OCI-LY1 (cell line): Measurements from ENCODE around the gene MYO18B.
"Not testable (repeated sequence)": the region's sequence is repeated elsewhere in the genome, so short reads cannot be mapped to it uniquely, and the experiment has no call there.

Experiments
- H2AFZ ChIP-seq: fragments of 200-600 bp; sonication (generic), shearing (Covaris generic); 2 replicates; pipeline ENCODE4 v1.6.0; 2014; ENCODE audit warnings: antibody characterized with exemption, mild to moderate bottlenecking, low read length
- H3F3A ChIP-seq: fragments of 200-600 bp; sonication (generic), shearing (Covaris generic); 2 replicates; pipeline ENCODE4 v1.6.0; 2014; ENCODE audit warnings: mild to moderate bottlenecking, antibody characterized with exemption, low read length, moderate library complexity; ENCODE audit not compliant: insufficient read depth
- H3K27ac ChIP-seq: fragments of 200-600 bp; sonication (generic); 2 replicates; pipeline ENCODE4 v1.5.1; 2014; ENCODE audit warnings: low read length, mixed run types, mild to moderate bottlenecking, low read depth; ENCODE audit not compliant: poor library complexity, severe bottlenecking
- H3K27me3 ChIP-seq: fragments of 200-600 bp; sonication (generic); 2 replicates; pipeline ENCODE4 v1.6.0; 2014; ENCODE audit warnings: antibody characterized with exemption, mild to moderate bottlenecking, low read length, moderate library complexity; ENCODE audit not compliant: insufficient read depth
- H3K36me3 ChIP-seq: fragments of 200-600 bp; sonication (generic); 2 replicates; pipeline ENCODE4 v1.6.1; 2014; ENCODE audit warnings: mild to moderate bottlenecking, antibody characterized with exemption, low read length, moderate library complexity, mixed read lengths; ENCODE audit not compliant: insufficient read depth
- H3K4me1 ChIP-seq: fragments of 200-600 bp; sonication (generic); 2 replicates; pipeline ENCODE4 v1.5.1; 2014; ENCODE audit warnings: mild to moderate bottlenecking, low read length, moderate library complexity; ENCODE audit not compliant: insufficient read depth, severe bottlenecking
- H3K4me2 ChIP-seq: fragments of 200-600 bp; sonication (generic), shearing (Covaris generic); 2 replicates; pipeline ENCODE4 v1.6.1; 2014; ENCODE audit warnings: low read length
- H3K4me3 ChIP-seq: fragments of 200-600 bp; sonication (generic); 2 replicates; pipeline ENCODE4 v1.5.1; 2014; ENCODE audit warnings: low read length, low read depth, mild to moderate bottlenecking, mixed read lengths; ENCODE audit not compliant: poor library complexity, severe bottlenecking
- H3K79me2 ChIP-seq: fragments of 200-600 bp; shearing (Covaris generic); 2 replicates; pipeline ENCODE4 v1.6.1; 2016; ENCODE audit warnings: mixed run types, low read length, mixed read lengths; ENCODE audit not compliant: insufficient read depth
- H3K9ac ChIP-seq: fragments of 200-600 bp; sonication (generic), shearing (Covaris generic); 2 replicates; pipeline ENCODE4 v1.6.1; 2014; ENCODE audit warnings: mild to moderate bottlenecking, low read length, mixed read lengths
- H3K9me2 ChIP-seq: fragments of 200-600 bp; sonication (generic), shearing (Covaris generic); 2 replicates; pipeline ENCODE4 v1.6.1; 2014; ENCODE audit warnings: low read depth, mild to moderate bottlenecking, low read length, mixed read lengths
- H3K9me3 ChIP-seq: fragments of 200-600 bp; shearing (Covaris generic); 2 replicates; pipeline ENCODE4 v1.6.1; 2014; ENCODE audit warnings: low read length, mixed read lengths
- H4K20me1 ChIP-seq: fragments of 200-600 bp; sonication (generic), shearing (Covaris generic); 2 replicates; pipeline ENCODE4 v1.6.0; 2016; ENCODE audit warnings: mild to moderate bottlenecking, low read length; ENCODE audit not compliant: insufficient read depth
- EZH2 ChIP-seq: fragments of 200-600 bp; sonication (generic), shearing (Covaris generic); IDR thresholded peaks from 2 replicates; pipeline ENCODE4 v1.8.0; 2017; ENCODE audit warnings: borderline replicate concordance, mixed run types, mild to moderate bottlenecking, antibody characterized with exemption, low read length, moderate library complexity, mixed read lengths
- TF ChIP-seq, protein P1 (sequence below): fragments of 200-600 bp; sonication (generic), shearing (Covaris generic); IDR thresholded peaks from 2 replicates; pipeline ENCODE4 v1.5.1; 2017; ENCODE audit warnings: mild to moderate bottlenecking, antibody characterized with exemption, low read length, moderate library complexity, mixed read lengths

The MYO18B gene

DNA sequence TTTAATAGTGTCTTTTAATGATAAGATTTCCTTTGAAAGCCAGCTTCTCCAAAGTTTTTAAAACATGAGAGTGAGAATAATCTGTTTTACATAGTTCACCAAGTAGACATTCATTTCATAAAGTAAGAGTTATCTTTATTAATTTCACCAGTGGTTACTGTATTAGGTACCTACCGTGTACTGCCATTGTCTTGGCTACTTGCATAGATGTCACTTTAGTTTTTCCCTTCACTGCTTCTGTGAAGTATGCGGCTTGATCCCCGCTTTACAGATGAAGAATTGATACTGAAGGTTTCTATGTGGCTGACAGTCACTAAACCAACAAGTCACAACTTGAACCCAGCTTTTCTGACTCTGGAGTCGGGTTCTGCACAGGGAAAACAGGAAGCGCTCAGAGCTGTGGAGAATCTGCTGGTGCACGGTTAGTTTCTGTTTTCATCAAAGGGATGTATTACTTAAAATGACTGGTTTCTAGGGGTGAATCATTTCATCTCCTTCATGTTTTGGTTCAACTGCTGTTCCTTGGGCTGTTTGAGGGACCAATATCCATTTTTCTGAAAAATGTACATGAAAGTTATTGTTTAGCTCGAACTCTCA is 39.3 kb upstream of the MYO18B start:
- H3K9me3 ChIP-seq, result no peaks in the 10 kb centered on the region
- no peaks in the 10 kb centered on the region for H3K27me3 ChIP-seq
- H3K4me1 ChIP-seq, result no peaks in the 10 kb centered on the region
- no peaks in the 10 kb centered on the region for H4K20me1 ChIP-seq
- no peak overlapping the region for H3K4me2 ChIP-seq
- no peaks in the 10 kb centered on the region for H3K79me2 ChIP-seq
- H3K4me3 ChIP-seq, result no peak overlapping the region
- H3K9ac ChIP-seq, result no peak overlapping the region
- H3K9me2 ChIP-seq, result no peaks in the 10 kb centered on the region
- H3K36me3 ChIP-seq, result no peaks in the 10 kb centered on the region
- no peak overlapping the region for H2AFZ ChIP-seq
- TF ChIP-seq, protein P1, sequence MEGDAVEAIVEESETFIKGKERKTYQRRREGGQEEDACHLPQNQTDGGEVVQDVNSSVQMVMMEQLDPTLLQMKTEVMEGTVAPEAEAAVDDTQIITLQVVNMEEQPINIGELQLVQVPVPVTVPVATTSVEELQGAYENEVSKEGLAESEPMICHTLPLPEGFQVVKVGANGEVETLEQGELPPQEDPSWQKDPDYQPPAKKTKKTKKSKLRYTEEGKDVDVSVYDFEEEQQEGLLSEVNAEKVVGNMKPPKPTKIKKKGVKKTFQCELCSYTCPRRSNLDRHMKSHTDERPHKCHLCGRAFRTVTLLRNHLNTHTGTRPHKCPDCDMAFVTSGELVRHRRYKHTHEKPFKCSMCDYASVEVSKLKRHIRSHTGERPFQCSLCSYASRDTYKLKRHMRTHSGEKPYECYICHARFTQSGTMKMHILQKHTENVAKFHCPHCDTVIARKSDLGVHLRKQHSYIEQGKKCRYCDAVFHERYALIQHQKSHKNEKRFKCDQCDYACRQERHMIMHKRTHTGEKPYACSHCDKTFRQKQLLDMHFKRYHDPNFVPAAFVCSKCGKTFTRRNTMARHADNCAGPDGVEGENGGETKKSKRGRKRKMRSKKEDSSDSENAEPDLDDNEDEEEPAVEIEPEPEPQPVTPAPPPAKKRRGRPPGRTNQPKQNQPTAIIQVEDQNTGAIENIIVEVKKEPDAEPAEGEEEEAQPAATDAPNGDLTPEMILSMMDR, result no peak
- no peak for TF ChIP-seq EZH2
- no peak overlapping the region for H3K27ac ChIP-seq
- no peaks in the 10 kb centered on the region for H3F3A ChIP-seq

DNA sequence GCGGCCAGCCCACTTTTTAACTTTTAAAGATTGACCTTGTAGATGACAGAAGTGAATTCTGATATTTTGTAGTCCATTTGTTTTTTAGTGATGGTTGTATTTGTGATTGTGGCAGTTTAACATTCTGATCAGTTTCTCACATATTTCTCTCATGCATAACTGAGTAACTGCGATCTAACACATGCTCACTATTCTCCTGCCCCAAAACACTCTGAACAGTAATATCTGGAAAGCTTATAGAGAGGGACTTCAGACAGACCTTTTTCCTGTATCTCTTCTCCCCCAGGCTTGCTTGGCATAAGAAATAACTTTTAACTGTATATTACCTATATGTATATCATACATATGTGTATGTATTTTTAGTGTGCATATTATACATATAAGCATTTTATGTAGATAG is 37.3 kb upstream of the MYO18B start:
- Histone ChIP-seq H3K36me3 (no peaks in the 10 kb centered on the region), H3K4me1 (no peaks in the 10 kb centered on the region), H3K9me3 (no peaks in the 10 kb centered on the region), H2AFZ (no peak overlapping the region), H3K9me2 (no peaks in the 10 kb centered on the region), H3K4me3 (no peak overlapping the region), H3K9ac (no peak overlapping the region), H3K4me2 (no peak overlapping the region), H3K27ac (no peak overlapping the region), H3K27me3 (no peaks in the 10 kb centered on the region), H4K20me1 (no peaks in the 10 kb centered on the region), H3F3A (no peaks in the 10 kb centered on the region), H3K79me2 (no peaks in the 10 kb centered on the region)
- TF ChIP-seq EZH2, result no peak
- TF ChIP-seq, protein P1, result no peak

DNA sequence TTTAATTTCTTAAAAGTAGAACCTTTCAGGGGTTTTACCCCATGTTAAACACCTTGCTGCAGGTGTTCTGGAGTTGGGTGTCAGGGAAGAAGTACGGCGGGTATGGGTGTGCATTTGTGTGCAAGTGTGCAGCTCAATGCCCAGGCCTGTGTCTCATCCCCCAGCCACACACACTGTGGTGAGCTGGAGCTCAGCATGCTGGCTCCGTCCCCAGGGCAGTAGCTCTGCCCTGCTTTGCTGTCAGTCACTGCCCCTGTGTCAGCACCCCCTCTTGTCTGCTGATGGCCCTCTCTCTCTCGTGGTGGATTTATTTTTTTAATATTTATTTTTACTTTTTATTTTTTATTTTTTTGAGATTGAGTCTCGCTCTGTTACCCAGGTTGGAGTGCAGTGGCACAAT is 35.8 kb upstream of the MYO18B start:
- no peak overlapping the region for H3K4me3 ChIP-seq
- TF ChIP-seq EZH2, result no peak
- TF ChIP-seq, protein P1, result no peak
- no peaks in the 10 kb centered on the region for H3K4me1 ChIP-seq
- no peaks in the 10 kb centered on the region for H3K79me2 ChIP-seq
- no peak overlapping the region for H3K4me2 ChIP-seq
- H2AFZ ChIP-seq, result no peak overlapping the region
- no peaks in the 10 kb centered on the region for H3F3A ChIP-seq
- no peaks in the 10 kb centered on the region for H3K9me3 ChIP-seq
- no peaks in the 10 kb centered on the region for H3K27me3 ChIP-seq
- no peak overlapping the region for H3K27ac ChIP-seq
- no peaks in the 10 kb centered on the region for H3K36me3 ChIP-seq
- H3K9ac ChIP-seq, result no peak overlapping the region
- H4K20me1 ChIP-seq, result no peaks in the 10 kb centered on the region
- H3K9me2 ChIP-seq, result no peaks in the 10 kb centered on the region

DNA sequence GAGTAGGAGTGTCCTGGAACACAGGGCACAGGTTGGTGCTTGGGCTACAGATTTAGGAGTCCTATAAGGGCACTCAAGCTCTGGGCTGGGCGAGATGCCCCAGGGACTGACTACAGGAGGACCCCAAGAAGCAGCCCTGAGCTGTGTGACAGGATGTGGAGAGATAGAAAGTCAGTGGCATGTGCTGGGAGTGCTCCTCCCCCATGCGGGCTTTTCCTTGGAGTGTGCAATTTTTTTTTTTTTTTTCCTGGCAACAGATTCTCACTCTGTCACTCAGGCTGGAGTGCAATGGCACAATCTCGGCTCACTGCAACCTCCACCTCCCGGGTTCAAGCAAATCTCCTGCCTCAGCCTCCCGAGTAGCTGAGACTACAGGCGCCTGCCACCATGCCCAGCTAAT is 33.6 kb upstream of the MYO18B start:
- not testable (repeated sequence) for H3K27me3 ChIP-seq, H3K79me2 ChIP-seq, H3K4me3 ChIP-seq, H3F3A ChIP-seq, H2AFZ ChIP-seq, H3K9me2 ChIP-seq, H3K4me2 ChIP-seq, H3K27ac ChIP-seq, H3K4me1 ChIP-seq, H3K9me3 ChIP-seq, H3K9ac ChIP-seq, H4K20me1 ChIP-seq, H3K36me3 ChIP-seq
